GM21447 (cell line): ENCODE measurements around the gene ADCY1.

Experiments used
- ATAC-seq: cut with Tn5 transposase; IDR thresholded peaks from one replicate; pipeline ENCODE4 v1.9.1; 2021; ENCODE audit not compliant: unreplicated experiment

The ADCY1 gene

DNA sequence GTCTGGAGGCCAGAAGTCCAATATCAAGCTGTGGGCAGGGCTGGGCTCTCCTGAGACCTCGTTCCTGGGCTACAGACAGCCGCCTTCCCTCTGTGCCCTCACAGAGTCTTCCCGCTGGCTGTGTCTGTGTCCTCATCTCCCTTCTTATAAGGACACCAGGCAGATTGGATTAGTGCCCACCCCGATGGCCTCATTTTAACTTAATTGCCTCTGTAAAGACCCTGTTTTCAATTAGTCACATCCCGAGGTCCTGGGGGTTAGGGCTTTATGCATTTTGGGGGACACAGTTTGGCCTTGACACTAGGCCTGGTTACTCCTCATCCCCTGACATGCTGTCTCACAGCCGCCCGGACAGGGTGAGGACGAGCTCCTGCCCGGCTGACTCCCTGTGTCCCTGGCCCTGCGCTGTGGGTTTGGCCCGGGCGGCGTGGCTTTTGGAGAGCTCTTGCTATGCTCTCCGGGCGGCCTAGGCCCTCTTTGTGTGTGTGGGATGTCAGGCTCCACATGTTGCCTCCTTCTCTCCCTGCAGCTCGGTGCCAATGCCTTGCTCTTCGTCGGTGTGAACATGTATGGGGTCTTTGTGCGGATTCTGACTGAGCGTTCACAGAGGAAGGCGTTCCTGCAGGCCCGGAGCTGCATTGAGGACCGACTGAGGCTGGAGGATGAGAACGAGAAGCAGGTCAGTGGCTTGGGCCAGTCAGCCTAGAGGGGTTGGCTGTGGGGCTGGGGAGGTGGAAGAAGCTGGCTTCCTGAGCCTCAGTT lies 18.2 kb downstream of the ADCY1 start:
- no peak for ATAC-seq

DNA sequence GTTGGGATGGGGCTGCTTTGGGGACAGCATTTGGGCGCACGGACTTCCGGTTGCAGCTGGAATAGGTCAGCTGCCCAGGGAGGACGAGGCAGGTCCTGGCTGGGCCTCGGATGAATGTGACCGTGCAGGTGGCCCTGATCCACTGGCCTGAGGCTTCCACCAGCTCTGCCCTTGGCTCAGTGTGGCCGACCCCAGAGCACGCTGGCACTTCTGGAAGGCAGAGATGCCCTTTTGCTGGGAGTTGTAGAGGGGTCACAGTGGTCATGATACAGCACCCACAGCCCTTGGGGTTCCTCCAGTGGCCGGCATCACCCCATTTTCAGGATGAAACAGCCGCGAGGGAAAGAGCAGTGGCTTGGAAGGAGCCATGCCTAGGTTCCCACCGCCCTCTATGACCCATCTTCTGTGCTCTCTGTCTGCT lies 19.0 kb downstream of the ADCY1 start:
- no peak for ATAC-seq

DNA sequence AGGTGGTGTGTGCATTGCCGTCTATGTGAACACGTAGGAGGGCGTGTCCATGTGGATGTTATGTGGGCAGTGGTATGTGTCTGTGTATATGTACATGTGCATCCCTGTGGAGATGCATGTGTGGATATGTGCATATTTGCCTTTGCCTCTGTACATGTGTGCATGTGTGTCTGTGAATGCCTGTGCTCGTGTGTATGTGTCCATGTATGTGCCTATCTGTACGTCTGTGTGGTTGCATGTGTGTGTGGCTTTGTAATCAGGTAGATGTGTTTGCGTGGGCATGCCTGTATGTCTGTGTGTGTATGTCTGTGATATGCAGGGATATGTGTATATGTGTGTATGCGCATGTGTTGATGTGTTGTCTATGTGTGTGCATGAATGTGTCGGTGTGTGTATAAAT lies 19.7 kb downstream of the ADCY1 start:
- ATAC-seq: no peak

DNA sequence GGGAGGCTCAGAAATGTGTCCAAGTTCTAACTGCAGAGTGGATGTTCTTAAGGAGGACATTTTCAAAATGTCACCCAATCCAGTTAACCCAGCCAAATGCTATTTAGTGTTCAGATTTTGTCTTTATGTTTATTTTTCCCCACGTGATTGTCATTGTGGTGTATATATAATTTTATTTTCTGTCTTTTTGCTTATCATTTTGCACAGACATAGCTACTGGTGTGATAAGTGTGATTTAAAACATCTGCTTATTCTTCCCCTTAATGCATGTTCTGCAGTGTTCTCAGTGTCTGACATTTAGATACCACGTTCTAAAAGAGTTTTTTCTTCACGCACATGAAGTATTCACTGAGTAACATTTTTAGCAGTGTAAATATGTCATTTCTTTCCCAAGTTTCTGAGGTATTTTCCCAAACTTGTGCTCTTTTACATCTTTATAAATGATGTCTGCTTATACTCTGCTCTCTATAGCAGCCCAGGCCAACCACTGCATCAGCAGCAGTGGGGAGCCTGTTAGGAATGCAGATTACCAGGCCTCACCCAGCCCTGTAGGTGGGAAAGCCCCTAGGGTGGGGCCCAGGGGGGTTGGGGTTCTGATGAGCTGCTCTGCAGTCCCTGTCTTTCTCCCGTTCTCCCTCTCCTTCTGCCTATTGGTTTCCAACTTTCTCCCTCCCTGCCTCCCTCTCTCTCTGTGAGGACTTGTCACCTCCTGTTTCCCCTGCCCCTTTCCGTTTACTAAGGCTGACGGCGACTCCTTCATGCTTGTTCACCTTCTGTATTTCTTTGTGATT lies 20.8 kb downstream of the ADCY1 start:
- ATAC-seq: no peak

DNA sequence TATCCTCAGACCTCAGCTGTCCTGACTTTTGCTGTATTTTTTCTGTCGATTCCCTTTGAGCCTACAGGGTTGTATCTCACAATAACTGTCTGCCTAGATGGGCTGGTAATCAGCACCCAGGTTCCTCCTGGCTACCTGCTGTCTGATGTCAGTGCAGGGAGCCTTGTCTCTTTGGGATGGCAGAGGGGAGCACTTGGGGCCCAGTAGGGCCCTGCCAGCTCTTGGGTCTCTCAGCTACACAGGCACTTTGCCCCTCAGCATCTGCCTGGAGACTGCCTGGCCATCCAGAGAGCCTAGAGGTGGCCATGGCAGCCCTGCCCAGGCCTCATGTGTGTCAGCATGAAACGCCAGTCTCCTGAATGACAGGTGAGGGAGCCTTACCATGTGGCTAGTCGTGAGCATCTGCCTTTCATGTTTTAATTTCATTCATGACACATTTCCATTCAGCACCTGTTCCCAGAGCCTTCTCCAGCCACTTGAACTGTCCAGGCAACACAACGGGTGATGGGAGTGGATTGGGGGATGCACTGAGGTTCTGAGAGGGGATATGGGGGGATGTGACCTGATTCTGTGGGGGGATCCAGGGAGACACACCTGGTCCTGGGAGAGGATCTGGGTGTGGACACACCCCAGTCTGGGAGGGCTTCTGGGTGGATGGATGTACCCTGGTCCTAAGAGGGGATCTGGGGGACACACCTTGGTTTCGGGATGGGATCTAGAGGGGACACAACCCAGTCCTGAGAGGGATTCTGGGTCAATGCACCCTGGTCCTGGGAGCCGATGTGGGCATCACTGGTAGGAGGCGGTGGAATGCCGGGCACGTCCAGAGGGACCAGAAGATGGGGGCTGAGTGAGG lies 21.9 kb downstream of the ADCY1 start:
- ATAC-seq: no peak

DNA sequence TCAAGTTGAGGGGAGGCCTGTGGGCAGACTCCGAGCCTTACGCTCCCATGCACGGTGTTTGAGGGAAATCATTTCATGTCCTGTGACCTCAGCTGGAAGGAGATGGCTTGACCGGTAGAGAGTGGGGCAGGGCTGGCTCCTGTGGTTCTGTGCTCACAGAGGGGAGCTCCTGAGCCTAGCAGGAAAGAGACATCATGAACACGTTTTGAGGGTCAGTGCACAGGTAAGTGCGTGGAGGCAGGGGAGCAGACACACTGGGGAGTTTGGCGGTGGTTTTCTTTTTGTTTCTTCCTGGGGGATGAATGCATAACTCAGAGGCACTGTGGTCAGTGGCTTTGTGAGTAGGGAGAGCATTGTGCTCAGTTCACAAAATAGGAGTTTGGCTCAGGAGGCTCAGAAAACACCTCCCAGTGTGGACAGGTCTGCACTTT lies 22.5 kb downstream of the ADCY1 start:
- no peak for ATAC-seq

DNA sequence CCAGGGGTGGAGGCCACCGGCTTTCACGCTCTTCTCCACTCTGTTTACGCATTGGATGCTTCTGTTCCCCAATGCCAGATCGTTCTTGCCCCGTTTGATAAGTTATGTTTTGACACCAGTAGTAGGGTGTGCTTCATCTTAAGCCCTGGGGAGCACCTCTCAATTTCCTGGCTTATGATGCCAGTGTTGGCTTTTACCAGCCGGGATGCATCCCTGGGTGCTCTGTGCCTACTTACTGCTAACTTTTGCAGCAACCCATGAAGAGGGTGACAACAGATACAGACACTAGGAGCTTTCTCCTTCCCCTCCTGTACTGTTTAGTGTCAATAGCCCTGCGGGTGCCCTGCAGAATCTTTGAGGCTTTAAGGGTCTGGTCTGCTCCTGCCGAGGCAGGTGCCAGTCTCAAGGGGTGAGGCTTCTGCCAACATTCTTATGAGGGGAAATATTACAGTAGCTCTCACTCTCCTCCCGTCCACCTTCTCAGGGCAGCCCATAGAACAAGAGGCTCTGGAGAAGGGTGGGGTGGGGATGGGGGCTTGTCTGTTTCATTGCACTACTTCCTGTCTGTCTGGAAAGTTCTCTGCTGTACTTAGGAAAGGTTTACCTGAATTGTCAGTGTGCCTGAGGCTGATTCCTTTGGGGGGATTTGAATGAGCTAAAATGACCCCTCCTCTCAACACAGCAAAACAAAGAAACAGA lies 23.3 kb downstream of the ADCY1 start:
- ATAC-seq: no peak

DNA sequence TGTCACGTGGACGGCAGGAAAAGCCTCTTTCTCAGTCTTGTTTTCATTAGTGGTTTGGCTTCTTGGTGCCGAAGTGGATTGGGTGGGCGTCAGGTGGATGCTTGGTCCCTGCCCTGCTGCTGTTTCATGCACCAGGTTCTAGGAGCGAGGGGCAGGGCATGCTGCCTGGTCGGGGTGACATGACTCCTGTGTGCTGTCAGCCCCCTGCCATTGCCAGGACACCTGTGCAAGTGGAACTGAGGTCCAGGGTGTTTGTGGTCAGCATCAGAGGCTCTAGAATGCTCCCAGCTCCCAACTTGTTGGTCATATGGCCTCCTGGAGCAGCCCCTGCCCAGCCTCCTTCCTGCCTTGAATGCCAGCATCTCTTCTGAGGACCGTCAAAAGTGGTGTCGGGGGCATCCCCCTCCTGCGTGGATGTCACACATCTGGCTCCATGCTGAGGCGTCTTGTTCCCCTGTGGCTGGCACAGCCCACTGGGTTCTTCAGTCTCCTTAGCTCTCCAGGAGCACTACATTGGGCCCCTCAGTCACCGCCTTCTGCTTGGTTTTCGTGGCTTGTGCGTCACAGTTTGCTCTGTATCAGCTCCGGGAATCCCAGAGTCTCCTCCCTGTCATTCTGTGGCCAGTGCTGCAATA lies 24.8 kb downstream of the ADCY1 start:
- ATAC-seq: no peak

DNA sequence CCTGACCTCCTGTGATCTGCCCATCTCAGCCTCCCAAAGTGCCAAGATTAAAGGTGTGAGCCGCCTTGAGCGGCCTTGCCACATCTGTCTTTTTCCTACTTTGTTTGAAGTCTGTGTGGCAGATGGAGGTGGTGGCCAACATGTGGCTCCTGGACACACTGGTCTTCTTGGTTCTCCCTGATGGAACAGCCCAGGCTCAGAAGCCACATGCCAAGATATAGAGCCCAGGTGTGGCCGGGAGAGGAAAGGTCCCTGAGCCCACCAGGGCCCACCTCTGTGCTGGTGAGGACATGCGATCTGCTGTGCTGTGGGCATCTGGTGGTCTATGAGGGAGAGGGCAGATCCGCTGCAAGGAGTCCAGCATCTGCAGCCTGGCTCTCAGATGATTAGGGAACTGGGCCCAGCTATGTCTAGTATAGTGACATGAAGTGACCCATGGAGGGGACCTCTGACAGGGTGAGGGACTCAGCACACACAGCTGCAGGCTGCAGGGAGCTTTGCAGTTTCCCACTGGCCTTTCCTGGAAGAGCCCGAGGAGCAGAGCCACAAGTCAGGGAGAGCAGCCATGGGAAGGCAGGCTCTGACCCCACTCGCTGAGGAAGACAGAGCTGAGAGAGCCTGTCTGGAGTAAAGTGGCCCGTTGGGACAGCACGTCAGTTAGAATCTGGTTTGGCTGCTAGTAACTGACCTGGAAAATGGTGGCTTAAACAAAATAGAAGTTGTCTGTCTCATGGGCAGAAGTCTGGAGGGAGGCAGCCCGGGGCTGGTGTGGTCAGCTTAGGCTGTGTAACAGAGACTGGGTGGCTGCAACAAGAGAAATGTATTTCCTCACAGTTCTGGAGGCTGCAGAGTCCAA lies 25.9 kb downstream of the ADCY1 start:
- no peak for ATAC-seq

DNA sequence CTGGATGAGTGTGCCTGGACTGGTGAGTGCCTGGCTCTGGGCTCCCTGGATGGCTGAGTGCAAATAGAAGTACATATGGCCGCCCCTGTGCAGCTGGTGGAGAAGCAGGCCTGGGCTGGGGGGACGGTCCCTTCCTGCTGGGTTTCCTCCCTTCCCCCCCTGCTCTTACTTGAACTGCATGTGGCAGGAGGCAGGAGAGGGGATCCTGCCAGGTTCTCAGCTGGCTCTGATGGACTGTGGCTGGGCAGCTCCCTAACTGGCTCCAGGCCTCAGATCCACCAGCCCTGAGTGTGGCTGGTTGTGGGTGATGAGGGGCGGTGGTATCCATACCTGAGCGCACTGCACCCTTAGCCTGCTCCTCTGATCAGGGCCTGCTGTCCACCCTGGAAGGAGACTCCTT lies 26.9 kb downstream of the ADCY1 start:
- ATAC-seq: no peak

DNA sequence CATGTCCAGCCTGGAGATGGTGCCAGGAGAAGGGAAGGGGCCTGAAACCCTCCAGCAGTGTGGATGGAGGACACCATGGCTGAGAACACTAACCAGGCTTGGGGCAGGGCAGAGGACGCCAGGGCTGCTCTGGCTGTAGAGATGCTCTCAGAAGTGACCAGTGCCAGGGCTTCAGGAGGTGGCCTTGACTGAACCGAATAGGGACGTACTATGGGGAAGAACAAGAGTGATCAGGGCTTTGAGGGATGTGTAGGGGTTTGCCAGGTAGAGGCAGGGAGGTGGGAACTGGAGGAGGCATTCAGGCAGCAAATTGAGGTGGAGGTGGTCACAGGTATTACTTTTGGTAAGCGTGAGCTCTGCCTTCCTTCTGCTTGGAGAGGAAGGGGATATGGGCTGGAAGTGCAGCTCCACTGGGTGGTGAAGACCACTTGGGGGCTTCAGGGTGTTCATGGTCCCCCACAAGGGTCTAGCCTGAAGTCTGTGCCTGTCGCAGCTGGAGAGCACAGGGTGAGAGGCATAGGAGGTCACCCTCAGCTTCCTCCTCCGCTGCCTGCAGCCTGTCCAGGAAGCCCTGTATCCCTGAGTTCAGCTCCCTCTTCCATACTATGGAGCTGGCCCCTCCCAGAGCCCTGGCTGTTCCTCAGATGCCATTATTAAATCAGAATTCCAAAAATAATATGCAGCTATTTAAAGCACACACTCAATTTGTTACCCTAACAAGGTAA lies 27.8 kb downstream of the ADCY1 start:
- no peak for ATAC-seq

DNA sequence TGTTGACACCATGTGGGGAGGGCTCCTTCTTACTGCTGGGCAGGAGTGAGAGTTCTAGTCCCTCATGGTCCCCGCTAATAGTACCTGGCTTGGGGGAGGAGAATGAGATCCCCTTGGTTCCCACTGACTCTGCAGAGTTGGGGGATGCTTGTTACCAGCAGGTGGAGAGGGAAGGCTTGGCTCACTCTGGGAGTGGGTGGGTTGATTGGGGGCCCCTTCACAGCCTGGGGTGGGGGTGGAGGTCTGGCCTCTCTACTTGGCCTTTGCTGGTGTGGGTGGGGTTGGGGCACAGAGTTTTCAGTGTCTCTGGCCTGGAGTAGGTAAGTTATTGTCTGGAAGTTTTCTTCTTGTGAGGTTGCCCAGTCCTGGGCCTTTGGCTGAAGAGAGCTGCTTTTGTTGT lies 31.9 kb downstream of the ADCY1 start:
- no peak for ATAC-seq

DNA sequence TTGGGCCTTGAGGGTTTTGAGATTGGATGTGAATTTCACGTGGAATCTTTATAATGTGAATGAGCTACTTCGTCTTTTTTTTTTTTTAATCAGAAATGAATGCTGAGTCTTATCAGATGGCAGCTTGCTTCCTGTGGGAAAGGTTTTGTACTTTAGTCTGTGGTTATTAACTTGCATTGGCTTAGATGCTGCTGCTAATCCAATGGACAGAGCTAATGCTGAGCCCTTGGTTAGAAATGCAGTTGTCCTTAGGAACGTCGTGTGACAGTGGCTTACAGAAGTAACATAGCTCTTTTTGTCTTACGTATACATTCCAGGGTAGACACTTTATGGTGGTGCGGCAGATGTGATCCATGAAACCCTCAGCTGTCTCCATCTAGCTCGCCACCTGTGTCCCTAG lies 32.8 kb downstream of the ADCY1 start:
- ATAC-seq: no peak

DNA sequence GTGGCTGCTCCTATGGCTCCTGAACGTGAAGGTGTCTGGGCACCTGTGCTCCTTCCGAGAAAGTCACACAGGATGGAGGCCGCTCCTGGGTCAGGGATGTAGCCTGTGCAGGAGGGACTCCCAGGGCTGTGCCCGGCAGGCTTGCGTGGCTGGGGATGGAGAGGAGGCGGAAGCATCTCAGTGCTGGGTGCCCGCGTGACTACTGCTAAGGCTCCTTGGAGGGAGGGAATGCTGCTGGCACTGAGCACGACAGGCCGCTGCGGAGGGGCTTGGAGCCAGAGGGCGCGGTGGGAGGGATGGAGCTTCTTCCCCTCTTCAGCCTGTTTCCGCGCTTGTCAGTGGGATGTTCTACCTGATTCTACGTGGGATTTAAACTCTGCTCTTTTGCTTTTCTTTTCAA lies 35.0 kb downstream of the ADCY1 start:
- no peak for ATAC-seq

DNA sequence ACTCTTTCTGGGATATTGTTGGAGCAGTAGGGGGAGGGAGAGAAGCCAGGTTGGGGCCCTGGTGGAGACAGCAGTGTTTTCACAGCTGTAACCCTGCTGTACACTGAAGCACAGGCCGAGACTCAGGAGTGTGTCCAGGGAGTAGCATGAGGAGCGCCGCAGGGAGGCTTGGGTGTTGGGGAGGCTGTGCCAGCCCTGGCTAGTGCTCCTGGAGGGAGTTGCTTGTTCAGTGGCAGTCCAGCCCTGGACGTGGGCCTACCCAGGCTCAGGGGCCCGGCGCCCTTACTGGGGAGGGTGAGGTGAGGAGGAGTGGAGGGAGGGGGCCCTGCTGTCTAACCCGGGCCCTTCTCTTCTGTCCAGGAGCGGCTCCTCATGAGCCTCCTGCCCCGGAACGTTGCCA lies 35.9 kb downstream of the ADCY1 start:
- no peak for ATAC-seq

DNA sequence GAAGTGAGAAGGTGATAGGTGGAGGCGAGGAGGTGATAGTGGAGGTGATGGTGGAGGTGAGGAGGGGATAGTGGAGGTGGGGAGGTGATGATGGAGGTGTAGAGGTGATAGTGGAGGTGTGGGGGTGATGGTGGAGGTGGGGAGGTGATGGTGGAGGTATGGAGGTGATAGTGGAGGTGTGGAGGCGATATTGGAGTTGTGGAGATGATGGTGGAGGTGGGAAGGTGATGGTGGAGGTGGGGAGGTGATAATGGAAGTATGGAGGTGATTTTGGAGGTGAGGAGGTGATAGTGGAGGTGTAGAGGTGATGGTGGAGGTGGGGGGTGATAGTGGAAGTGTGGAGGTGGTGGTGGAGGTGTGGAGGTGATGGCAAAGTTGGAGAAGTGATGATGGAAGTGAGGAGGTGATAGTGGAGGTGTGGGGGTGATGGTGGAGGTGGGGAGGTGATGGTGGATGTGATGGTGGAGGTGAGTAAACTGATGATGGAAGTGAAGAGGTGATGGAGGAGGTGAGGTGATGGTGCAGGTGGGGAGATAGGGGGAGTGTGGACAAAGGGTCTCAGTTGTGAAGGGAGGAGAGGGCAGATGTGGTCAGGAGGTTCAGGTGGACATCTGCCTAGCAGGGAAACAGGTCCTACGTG lies 36.6 kb downstream of the ADCY1 start:
- no peak for ATAC-seq

DNA sequence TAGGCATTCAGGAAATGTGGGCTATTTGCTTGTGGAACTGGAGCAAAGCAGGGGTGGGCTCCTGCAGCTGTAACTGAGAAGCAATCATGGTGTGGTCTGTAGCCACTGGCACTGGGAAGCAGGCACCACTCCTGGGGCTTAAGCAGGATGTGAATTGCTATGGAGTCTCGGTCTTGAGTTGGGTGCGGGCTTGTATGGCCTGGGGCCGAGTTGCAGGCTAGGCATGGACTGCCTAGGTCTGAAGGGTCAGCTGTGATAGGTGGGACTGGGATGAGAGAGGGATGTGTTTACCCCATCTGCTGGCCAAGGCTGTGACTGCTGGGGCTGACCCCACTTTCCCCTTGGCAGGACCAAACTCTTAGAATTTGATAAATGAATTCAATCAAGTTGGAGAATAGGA lies 43.0 kb downstream of the ADCY1 start:
- ATAC-seq: no peak

DNA sequence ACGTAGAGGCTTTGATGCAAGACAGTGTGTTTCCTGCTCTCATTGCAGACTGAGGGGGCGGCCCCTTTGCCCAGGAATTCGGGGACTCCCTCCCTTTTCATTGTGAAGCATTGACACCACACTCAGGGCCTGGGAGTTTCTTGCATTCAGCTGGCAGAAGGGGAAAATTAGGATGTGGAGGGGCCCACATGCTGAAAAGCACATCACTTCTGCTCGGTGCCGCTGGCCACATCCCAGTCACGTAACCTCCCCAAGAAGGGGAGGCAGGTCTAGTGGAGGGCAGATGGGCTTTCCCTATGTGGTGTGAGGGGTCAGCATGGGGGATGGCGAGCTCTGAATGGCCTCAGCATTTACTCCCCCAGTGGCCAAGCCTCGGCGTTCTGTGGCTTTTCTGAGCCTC lies 47.9 kb downstream of the ADCY1 start:
- ATAC-seq: no peak
